GM10266 (cell line): ENCODE results near the gene ZMIZ2.
"Not testable (repeated sequence)": the region's sequence is repeated elsewhere in the genome, so short reads cannot be mapped to it uniquely, and the experiment has no call there.

ENCODE experiments used
- DNase-seq: peaks from one replicate; pipeline ENCODE4 v3.0.0; 2012; ENCODE audit errors: extremely low spot score
- TF ChIP-seq, protein P1 (sequence below): IDR thresholded peaks from 2 replicates; pipeline ENCODE4 v1.5.1; 2012; ENCODE audit warnings: mild to moderate bottlenecking, low read depth; ENCODE audit not compliant: control insufficient read depth, insufficient read depth; ENCODE audit errors: missing control alignments

Gene ZMIZ2

DNA sequence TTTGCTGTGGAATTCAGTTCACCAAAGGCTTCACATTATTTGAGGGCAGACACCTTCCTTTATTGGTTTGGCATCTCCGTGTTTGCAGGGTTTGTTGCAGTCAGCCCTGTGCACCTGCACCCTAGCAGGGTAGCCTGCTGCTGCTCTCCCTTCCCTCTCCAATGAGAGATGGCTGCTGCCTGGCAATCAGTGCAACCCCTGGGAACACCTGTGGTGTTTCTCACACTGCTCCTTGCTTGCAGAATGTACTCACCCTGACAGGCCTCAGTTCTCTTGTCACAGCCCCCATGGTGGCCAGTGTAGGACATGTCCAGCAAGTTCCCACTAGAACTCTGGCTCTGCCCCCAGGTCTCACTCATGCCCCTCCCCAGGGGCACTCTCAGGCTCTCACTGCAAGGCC, 35.7 kb downstream of the ZMIZ2 start:
- DNase-seq = no peak
- TF ChIP-seq, protein P1, sequence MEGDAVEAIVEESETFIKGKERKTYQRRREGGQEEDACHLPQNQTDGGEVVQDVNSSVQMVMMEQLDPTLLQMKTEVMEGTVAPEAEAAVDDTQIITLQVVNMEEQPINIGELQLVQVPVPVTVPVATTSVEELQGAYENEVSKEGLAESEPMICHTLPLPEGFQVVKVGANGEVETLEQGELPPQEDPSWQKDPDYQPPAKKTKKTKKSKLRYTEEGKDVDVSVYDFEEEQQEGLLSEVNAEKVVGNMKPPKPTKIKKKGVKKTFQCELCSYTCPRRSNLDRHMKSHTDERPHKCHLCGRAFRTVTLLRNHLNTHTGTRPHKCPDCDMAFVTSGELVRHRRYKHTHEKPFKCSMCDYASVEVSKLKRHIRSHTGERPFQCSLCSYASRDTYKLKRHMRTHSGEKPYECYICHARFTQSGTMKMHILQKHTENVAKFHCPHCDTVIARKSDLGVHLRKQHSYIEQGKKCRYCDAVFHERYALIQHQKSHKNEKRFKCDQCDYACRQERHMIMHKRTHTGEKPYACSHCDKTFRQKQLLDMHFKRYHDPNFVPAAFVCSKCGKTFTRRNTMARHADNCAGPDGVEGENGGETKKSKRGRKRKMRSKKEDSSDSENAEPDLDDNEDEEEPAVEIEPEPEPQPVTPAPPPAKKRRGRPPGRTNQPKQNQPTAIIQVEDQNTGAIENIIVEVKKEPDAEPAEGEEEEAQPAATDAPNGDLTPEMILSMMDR = no peak

DNA sequence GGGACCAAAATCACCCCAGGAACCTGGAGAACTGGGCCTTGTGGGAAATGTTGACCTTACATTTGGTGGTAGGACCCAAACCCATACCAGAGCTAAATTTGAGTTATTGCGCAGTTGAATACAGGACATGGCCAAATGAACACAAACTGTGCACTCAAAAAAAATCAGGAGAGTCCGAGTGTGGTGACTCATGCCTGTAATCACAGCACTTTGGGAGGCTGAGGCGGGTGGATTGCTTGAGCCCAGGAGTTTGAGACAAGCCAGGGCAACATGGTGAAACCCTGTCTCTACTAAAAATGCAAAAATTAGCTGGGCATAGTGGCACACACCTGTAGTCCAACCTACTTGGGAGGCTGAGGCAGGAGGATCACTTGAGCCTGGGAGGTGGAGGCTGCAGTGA, 36.6 kb downstream of the ZMIZ2 start:
- DNase-seq = not testable (repeated sequence)

DNA sequence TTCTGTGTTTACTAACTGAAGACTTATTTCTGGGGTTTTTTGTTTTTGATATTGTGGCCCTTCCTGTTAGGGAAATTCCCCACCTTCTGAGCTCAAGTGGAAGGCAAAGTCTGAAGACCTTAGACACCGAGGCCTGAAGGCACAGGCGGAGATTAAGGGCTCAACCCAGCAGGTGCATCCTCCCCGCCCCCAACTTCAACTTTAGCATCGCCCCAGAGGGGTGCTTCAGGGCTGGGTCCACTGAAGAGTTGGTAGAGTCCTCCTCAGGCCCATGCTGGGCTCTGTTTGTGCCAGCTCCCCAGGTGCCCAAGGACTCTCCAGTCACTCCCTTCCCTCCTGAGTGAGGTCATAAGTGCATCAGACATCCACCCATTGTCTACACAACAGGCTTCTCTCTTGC, 38.4 kb downstream of the ZMIZ2 start:
- TF ChIP-seq, protein P1 = no peak
- DNase-seq = no peak

DNA sequence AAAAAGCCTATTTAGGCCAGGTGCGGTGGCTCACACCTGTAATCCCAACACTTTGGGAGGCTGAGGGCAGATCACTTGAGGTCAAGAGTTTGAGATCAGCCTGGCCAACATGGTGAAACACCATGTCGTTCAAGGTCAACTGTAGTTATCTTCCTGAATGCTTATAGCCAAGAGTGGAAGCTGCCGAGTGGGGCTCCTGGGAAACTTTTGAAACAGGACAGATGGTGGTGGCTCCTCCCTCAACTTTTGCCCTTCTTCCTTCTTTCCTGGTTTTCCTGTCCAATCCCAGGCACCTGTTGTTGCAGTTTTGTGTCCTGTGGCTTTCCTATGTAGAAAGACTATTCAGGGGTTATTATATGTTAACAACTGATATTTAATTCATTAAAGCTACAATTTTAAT, 39.1 kb downstream of the ZMIZ2 start:
- no peak for DNase-seq
- TF ChIP-seq, protein P1 = no peak

DNA sequence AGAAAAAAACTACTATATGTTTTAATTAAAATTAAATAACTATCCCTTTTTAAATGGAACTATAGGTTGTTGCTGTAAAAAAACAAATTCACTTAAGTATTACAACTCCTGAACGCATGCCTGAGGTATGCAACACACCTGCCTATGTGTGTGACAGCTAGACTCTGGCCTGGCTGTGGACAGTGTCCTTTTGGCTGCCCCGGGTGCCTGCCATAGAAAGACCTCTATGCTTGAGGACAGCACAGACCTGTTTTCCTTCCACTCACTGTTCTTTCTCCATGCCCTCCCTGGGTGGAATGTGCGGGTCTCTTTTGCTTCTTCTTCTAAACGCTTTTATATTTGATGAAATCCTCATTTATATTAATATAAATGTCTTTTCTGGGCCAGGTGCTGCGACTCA, 41.3 kb downstream of the ZMIZ2 start:
- TF ChIP-seq, protein P1 = no peak
- no peak for DNase-seq

DNA sequence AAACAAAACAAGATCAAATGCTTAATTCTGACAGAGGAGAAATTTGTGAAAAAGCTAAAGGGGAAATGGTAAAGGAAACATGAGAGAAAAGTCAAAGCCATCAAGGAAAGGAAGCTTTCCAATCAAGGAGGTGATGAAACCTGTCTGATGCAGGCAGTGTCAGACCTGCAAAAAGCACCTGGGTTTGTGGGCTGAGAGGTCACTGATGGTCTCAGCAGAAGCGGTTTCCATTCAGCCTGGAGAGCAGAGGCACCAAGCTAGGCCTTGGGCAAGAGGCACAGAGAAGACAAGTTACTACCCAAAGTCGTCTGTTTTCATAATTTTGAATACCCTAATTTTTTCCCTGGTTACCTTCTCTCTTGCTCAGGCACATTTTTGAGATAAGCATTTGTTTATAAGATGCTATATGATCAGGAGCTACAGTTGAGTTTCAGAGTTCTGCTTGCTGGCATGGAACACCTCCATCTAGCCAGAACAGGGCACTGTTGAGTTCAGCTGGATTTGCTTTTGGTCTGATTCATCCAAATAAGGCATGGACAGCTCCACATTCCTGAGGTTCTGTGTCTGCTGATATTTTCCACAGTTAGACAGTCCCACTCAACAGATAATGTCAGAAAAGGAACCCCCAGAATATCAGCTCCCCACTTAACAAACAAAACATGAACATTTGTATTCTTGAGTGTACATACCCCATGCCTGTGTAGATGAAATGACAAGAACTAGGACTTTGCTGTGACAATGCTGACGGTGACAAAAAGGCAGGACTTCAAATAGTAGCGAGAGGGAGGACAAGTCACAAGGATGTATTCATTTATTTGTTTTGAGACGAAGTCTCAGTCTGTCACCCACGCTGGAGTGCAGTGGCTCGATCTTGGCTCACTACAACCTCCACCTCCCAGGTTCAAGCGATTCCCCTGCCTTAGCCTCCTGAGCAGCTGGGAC, 42.9 kb downstream of the ZMIZ2 start:
- TF ChIP-seq, protein P1 = no peak
- DNase-seq = no peak

DNA sequence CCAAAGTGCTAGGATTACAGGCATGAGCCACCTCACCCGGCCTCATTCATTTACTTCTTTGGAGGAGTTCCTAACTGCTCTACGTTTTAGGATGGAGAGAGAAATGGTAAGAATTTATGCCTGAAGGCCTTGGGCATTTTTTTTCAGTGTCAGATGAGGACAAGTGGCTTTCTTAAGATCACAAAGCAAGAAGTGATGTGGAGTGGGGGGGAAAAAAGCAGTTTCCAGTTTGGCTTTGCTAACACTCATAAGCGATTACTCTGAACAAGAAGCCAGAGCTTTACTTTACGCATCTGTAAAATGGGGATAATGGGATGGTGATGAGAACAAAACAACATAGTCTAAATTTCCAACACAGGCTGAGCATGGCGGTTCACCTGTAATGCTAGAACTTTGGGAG, 45.3 kb downstream of the ZMIZ2 start:
- TF ChIP-seq, protein P1 = no peak
- no peak for DNase-seq
